HepG2 (cell line): ENCODE results near the gene INTS15. TPM values are rescaled to one million over a fixed set of nuclear protein-coding genes. Genes with fewer than 3 reads are reported as not detected.

ENCODE experiments used
- CHCHD3 ChIP-seq: sonication (generic); formaldehyde crosslinking; IDR thresholded peaks from 2 replicates; pipeline ENCODE4 v1.8.0; 2022; ENCODE audit warnings: mild to moderate bottlenecking, missing genetic modification reagents, moderate library complexity
- GMEB2 ChIP-seq: IDR thresholded peaks from 2 replicates; pipeline ENCODE4 v1.6.1; 2016; ENCODE audit warnings: missing biosample characterization, missing genetic modification reagents, low read depth
- ISX ChIP-seq: sonication (generic); formaldehyde crosslinking; conservative IDR thresholded peaks from 2 replicates; pipeline ENCODE4 v1.5.0; 2020; ENCODE audit warnings: missing genetic modification reagents
- MEF2D ChIP-seq: sonication (generic); formaldehyde crosslinking; IDR thresholded peaks from 2 replicates; pipeline ENCODE4 v1.5.1; 2020; ENCODE audit warnings: mild to moderate bottlenecking, missing genetic modification reagents
- ONECUT2 ChIP-seq: sonication (generic); formaldehyde crosslinking; IDR thresholded peaks from 2 replicates; pipeline ENCODE4 v1.4.0; 2020; ENCODE audit warnings: missing genetic modification reagents
- RFX1 ChIP-seq: fragments of 450-650 bp; IDR thresholded peaks from 2 replicates; pipeline ENCODE4 v1.6.1; 2017
- RNF2 ChIP-seq: fragments of 450-650 bp; conservative IDR thresholded peaks from 2 replicates; pipeline ENCODE4 v1.6.1; 2016; ENCODE audit warnings: low read depth
- TCF7L2 ChIP-seq: IDR thresholded peaks from 2 replicates; pipeline ENCODE4 v1.6.1; 2011; ENCODE audit warnings: mild to moderate bottlenecking, low read depth, low read length, moderate library complexity
- TFDP1 ChIP-seq: IDR thresholded peaks from 2 replicates; pipeline ENCODE4 v1.6.1; 2016; ENCODE audit warnings: missing compliant biosample characterization, missing genetic modification reagents, borderline replicate concordance
- THAP9 ChIP-seq: sonication (generic); formaldehyde crosslinking; IDR thresholded peaks from 2 replicates; pipeline ENCODE4; 2020; ENCODE audit warnings: missing genetic modification reagents, mild to moderate bottlenecking, borderline replicate concordance
- ZBTB8A ChIP-seq: sonication (generic); formaldehyde crosslinking; IDR thresholded peaks from 2 replicates; pipeline ENCODE4 v1.4.0; 2020; ENCODE audit warnings: mild to moderate bottlenecking, low read depth, missing genetic modification reagents, borderline replicate concordance
- ZFP37 ChIP-seq: sonication (generic); formaldehyde crosslinking; IDR thresholded peaks from 2 replicates; pipeline ENCODE4 v1.4.0; 2020; ENCODE audit warnings: missing genetic modification reagents, borderline replicate concordance
- ZFP90 ChIP-seq: sonication (generic); formaldehyde crosslinking; IDR thresholded peaks from 2 replicates; pipeline ENCODE4 v1.8.0; 2022; ENCODE audit warnings: missing genetic modification reagents, mild to moderate bottlenecking, inconsistent platforms, borderline replicate concordance
- ZMAT3 ChIP-seq: sonication (generic); formaldehyde crosslinking; conservative IDR thresholded peaks from 2 replicates; pipeline ENCODE4 v1.7.0; 2021; ENCODE audit warnings: missing genetic modification reagents
- ZNF18 ChIP-seq: sonication (generic); formaldehyde crosslinking; IDR thresholded peaks from 2 replicates; pipeline ENCODE4 v1.8.0; 2022; ENCODE audit warnings: mild to moderate bottlenecking, missing genetic modification reagents; ENCODE audit not compliant: insufficient replicate concordance
- ZNF20 ChIP-seq: sonication (generic); formaldehyde crosslinking; IDR thresholded peaks from 2 replicates; pipeline ENCODE4 v1.4.0; 2020; ENCODE audit warnings: mild to moderate bottlenecking, moderate library complexity, missing genetic modification reagents
- ZNF441 ChIP-seq: sonication (generic); formaldehyde crosslinking; IDR thresholded peaks from 2 replicates; pipeline ENCODE4 v1.7.0; 2021; ENCODE audit warnings: missing genetic modification reagents, borderline replicate concordance
- ZNF468 ChIP-seq: sonication (generic); formaldehyde crosslinking; IDR thresholded peaks from 2 replicates; pipeline ENCODE4 v1.8.0; 2022; ENCODE audit warnings: mild to moderate bottlenecking, moderate library complexity, missing genetic modification reagents
- ZNF704 ChIP-seq: sonication (generic); formaldehyde crosslinking; IDR thresholded peaks from 2 replicates; pipeline ENCODE4 v1.8.1; 2023; ENCODE audit warnings: mild to moderate bottlenecking, inconsistent platforms, moderate library complexity, missing genetic modification reagents, borderline replicate concordance
- ZNF737 ChIP-seq: sonication (generic); formaldehyde crosslinking; IDR thresholded peaks from 2 replicates; pipeline ENCODE4 v1.5.0; 2020; ENCODE audit warnings: missing genetic modification reagents, mild to moderate bottlenecking, borderline replicate concordance
- polyA plus RNA-seq, 8 experiments: library from polyadenylated mRNA; depleted of rRNA in 3 of 8; stranded (reverse) in 7 of 8; unstranded in 1 of 8; fragments of >200 nt; fragmentation: Illumina TruSeq in 4 of 8; extraction: Trizol in 4 of 8; gene quantifications; 2 replicates each; pipeline versions ENCODE4 v1.2.1 to v1.2.3, GENCODE V29; 2011 to 2016; ENCODE audit warnings: low read depth in 4 of 8, missing spikeins in 1 of 8, mixed read lengths in 1 of 8; ENCODE audit not compliant: insufficient read depth in 1 of 8
- total RNA-seq, 5 experiments: library from RNA; depleted of rRNA; stranded (reverse); fragments of >200 nt; fragmentation: Illumina TruSeq; extraction: Trizol; gene quantifications; 2 replicates each; pipeline ENCODE4 v1.2.3, GENCODE V29; 2016; ENCODE audit warnings: low read depth in 1 of 5

The INTS15 gene
- total and polyA plus RNA-seq, 2 of the 13 experiments (the other 11 are each of a cell fraction or from before 2014, with no cell fraction given): 16.3 to 25.7 TPM

GRCh38 chr7:6577369-6578113 is 12.3 kb upstream of the INTS15 start, which contains the start of gene ZDHHC4 (continued):
- TF ChIP-seq ZNF704: peak; percentile 61; the same call in 1 of the 2 replicates
- TF ChIP-seq ZNF468 (CRISPR knock-in tag): no peak
- 0 out of 2 replicates have a peak, but pooled peaks have one; percentile 41 for TF ChIP-seq ZNF737 (CRISPR knock-in tag)
- peak; percentile 58; the same call in 1 of the 2 replicates for TF ChIP-seq ZNF441 (CRISPR knock-in tag)
- peak; percentile 70; the same call in 1 of the 2 replicates for TF ChIP-seq ZFP90
- no peak for TF ChIP-seq CHCHD3
- TF ChIP-seq ZNF18 (CRISPR knock-in tag): no peak
- no peak for TF ChIP-seq RFX1
- TF ChIP-seq MEF2D (CRISPR knock-in tag): peak; percentile 62; the same call in 1 of the 2 replicates
- no peak for TF ChIP-seq ONECUT2 (CRISPR knock-in tag)
- no peak for TF ChIP-seq TCF7L2
- TF ChIP-seq TFDP1 (CRISPR knock-in tag): peak; percentile 60; the same call in 1 of the 2 replicates
- TF ChIP-seq ZMAT3 (CRISPR knock-in tag): peak; percentile 66; the same call in 1 of the 2 replicates
- no peak for TF ChIP-seq RNF2
- TF ChIP-seq ZNF20 (CRISPR knock-in tag): no peak; the same call in 1 of the 2 replicates
- 0 out of 2 replicates have a peak, but pooled peaks have one; percentile 62 for TF ChIP-seq ZFP37 (CRISPR knock-in tag)
- TF ChIP-seq THAP9 (CRISPR knock-in tag): 0 out of 2 replicates have a peak, but pooled peaks have one; percentile 23
- TF ChIP-seq ZBTB8A (CRISPR knock-in tag): no peak
- TF ChIP-seq GMEB2 (CRISPR knock-in tag): 0 out of 2 replicates have a peak, but pooled peaks have one; percentile 14
- TF ChIP-seq ISX (CRISPR knock-in tag): no peak
